ENCODE results near the gene ITSN1.

DNA sequence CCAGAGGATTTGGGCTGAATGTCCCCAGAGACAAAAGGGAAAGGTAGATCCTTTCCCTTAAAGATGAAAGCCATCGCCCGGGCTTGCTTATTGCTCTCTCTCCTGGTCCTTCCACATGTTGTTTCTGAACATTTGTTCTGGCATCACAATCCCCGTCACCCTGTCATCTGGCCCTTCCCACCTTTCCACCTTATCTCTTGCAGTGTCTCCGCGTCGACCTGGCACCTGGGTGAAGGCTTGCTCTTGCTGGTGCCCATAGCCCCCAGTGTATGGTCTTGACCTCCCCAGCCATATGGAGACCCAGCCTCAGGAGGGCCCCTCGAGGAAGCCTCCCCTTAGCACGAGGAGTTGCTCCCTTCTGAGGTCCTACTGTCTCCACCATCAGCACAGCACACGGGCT lies 208.7 kb downstream of the ITSN1 start:
- TF ChIP-seq, protein P1, sequence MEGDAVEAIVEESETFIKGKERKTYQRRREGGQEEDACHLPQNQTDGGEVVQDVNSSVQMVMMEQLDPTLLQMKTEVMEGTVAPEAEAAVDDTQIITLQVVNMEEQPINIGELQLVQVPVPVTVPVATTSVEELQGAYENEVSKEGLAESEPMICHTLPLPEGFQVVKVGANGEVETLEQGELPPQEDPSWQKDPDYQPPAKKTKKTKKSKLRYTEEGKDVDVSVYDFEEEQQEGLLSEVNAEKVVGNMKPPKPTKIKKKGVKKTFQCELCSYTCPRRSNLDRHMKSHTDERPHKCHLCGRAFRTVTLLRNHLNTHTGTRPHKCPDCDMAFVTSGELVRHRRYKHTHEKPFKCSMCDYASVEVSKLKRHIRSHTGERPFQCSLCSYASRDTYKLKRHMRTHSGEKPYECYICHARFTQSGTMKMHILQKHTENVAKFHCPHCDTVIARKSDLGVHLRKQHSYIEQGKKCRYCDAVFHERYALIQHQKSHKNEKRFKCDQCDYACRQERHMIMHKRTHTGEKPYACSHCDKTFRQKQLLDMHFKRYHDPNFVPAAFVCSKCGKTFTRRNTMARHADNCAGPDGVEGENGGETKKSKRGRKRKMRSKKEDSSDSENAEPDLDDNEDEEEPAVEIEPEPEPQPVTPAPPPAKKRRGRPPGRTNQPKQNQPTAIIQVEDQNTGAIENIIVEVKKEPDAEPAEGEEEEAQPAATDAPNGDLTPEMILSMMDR (IDR thresholded peaks at IDR 0.05): no peak
- TF ChIP-seq POLR2A (IDR thresholded peaks at IDR 0.05; ENCODE audit: low read depth) (no peak), POLR2AphosphoS5 (IDR thresholded peaks at IDR 0.05) (no peak), EP300 (IDR thresholded peaks at IDR 0.05) (no peak)

Data from esophagus muscularis mucosa (tissue), 4 donors.